Neuron (in vitro differentiated cells): ENCODE measurements around the gene ARID5A.
"Not testable (repeated sequence)": the region's sequence is repeated elsewhere in the genome, so short reads cannot be mapped to it uniquely, and the experiment has no call there.

Experiments
- H2AFZ ChIP-seq: one replicate; pipeline ENCODE4 v1.6.1; 2013; ENCODE audit warnings: low read depth, mild to moderate bottlenecking, inconsistent platforms, low read length, moderate library complexity
- H3K27me3 ChIP-seq: one replicate; pipeline ENCODE4 v1.6.1; 2013; ENCODE audit warnings: low read length; ENCODE audit not compliant: insufficient read depth
- H3K36me3 ChIP-seq: one replicate; pipeline ENCODE4 v1.6.1; 2013; ENCODE audit warnings: low read length; ENCODE audit not compliant: insufficient read depth
- H3K4me1 ChIP-seq: one replicate; pipeline ENCODE4 v1.6.1; 2013; ENCODE audit warnings: low read length; ENCODE audit not compliant: insufficient read depth
- H3K4me3 ChIP-seq: 2 replicates; pipeline ENCODE4 v1.5.1; 2013; ENCODE audit warnings: mild to moderate bottlenecking, low read length, moderate library complexity
- H3K9me3 ChIP-seq: one replicate; pipeline ENCODE4 v1.6.1; 2013; ENCODE audit warnings: low read length

ARID5A gene

DNA sequence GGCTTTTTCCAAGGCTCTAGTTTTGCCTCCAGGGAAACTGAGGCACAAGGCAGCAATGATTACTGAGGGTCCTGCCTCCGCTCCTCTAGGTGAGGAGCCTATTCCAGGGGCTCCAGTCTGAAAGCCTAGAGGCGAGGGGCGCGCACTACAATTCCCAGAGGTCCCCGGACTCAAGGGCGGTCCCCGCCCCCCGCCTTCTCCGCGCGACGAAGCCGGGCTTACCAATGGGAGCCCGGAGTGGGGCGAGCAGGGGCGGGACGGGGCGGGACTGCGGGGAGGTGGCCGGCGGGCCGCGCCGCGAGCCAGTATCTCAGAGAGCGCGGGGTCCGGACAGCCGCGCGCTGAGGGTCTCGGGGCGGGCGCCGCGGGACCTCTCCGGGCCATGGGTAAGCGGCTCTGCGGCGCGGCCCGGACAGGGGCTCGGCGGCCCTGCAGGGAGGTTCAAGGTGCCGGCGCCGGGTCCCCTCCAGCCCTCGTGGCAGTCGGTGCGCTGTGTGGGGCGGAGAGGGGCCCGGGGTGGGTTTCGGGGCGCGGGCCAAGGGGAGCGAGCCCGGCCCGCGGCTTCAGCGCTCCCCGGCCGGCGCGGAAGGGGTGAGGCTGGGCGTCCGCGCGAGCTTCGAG is at the start of gene ARID5A:
TSS of gene ARID5A (plus strand) at position 308 of the 621 bp plus-strand sequence. CDS start at position 383, 75 bp downstream.
- Histone ChIP-seq H3K9me3 (no peaks in the 10 kb centered on the region), H3K4me3 (peak within 1 kb of the TSS; percentile 73), H2AFZ (peak within 1 kb of the TSS; percentile 65), H3K27me3 (peaks cover 15% of the 10 kb centered on the region), H3K36me3 (no peaks in the 10 kb centered on the region), H3K4me1 (peaks cover 19% of the 10 kb centered on the region)

- H3K27me3 ChIP-seq: no peaks in the 10 kb centered on the region
- no peaks in the 10 kb centered on the region for H3K4me1 ChIP-seq
- no peak overlapping the region for H2AFZ ChIP-seq
- H3K36me3 ChIP-seq: no peaks in the 10 kb centered on the region
- H3K4me3 ChIP-seq: no peak overlapping the region
- no peaks in the 10 kb centered on the region for H3K9me3 ChIP-seq
These were observed 47.3 kb upstream of the ARID5A start for GRCh38 chr2:96489261-96489660.

DNA sequence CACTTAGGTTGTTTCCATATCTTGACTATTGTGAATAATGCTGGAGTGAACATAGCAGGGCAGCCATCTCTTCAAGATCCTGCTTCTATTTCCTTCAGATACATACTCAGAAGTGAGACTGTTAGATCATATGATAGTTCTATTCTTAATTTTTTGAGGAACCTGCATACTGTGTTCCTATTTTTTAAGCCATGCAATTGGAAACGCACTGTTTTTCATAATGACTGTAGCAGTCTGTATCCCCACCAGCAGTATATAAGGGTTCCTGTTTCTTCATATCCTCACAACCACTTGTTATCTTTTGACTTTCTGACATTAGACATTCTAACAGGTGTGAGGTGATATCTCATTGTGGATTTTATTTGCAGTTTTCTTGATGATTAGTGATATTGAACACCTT is 46.9 kb upstream of the ARID5A start:
- no peaks in the 10 kb centered on the region for H3K4me1 ChIP-seq
- no peaks in the 10 kb centered on the region for H3K36me3 ChIP-seq
- H3K9me3 ChIP-seq: no peaks in the 10 kb centered on the region
- no peak overlapping the region for H2AFZ ChIP-seq
- no peak overlapping the region for H3K4me3 ChIP-seq
- no peaks in the 10 kb centered on the region for H3K27me3 ChIP-seq

DNA sequence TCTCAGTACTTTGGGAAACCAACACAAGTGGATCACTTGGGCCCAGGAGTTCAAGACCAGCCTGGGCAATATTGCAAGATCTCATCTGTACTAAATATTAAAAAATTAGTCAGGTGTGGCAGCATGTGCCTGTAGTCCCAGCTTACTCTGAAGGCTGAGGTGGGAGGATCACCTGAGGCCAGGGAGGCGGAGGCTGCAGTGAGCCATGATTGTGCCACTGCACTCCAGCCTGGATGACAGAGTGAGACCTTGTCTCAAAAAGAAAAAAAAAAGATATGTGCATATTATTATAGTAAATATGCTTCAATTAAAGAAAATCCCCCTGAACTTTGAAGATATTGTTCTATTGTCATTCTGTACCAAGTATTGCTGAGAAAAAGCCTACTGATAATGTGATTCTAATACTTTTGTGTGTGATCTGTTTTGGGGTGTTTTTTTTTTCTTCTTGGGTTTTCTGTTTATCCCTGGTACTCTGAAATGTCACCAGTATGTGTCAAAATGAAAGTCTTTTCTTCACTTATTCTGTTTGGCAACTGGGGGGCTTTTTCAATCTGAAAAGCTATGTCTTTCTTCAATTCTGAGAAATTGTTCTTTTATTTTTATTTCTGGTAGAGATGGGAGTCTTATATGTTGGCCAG is 44.6 kb upstream of the ARID5A start:
- no peaks in the 10 kb centered on the region for H3K27me3 ChIP-seq
- no peak overlapping the region for H2AFZ ChIP-seq
- peaks cover 2% of the 10 kb centered on the region for H3K9me3 ChIP-seq
- H3K4me1 ChIP-seq: no peaks in the 10 kb centered on the region
- no peaks in the 10 kb centered on the region for H3K36me3 ChIP-seq
- no peak overlapping the region for H3K4me3 ChIP-seq

- Histone ChIP-seq H3K4me3 (no peak overlapping the region), H3K27me3 (no peaks in the 10 kb centered on the region), H3K36me3 (no peaks in the 10 kb centered on the region), H3K4me1 (no peaks in the 10 kb centered on the region), H3K9me3 (peaks cover 2% of the 10 kb centered on the region), H2AFZ (no peak overlapping the region)
These were observed 43.5 kb upstream of the ARID5A start for GRCh38 chr2:96493072-96493471.

GRCh38 chr2:96494188-96494587 is 42.4 kb upstream of the ARID5A start:
- H3K4me3 ChIP-seq: no peak overlapping the region

GRCh38 chr2:96495982-96496629 is 40.4 kb upstream of the ARID5A start:
- Histone ChIP-seq H3K36me3 (no peaks in the 10 kb centered on the region), H3K4me3 (no peak overlapping the region), H3K9me3 (peaks cover 2% of the 10 kb centered on the region), H3K27me3 (no peaks in the 10 kb centered on the region), H2AFZ (no peak overlapping the region), H3K4me1 (no peaks in the 10 kb centered on the region)

More at GRCh38 chr2:96494188-96494587, 42.4 kb upstream of the ARID5A start:
- Histone ChIP-seq H3K27me3 (no peaks in the 10 kb centered on the region), H2AFZ (no peak overlapping the region), H3K4me1 (no peaks in the 10 kb centered on the region), H3K9me3 (peaks cover 2% of the 10 kb centered on the region), H3K36me3 (no peaks in the 10 kb centered on the region)

GRCh38 chr2:96498021-96498431 is 38.5 kb upstream of the ARID5A start:
- Histone ChIP-seq H2AFZ (no peak overlapping the region), H3K4me3 (no peak overlapping the region), H3K27me3 (peaks cover 4% of the 10 kb centered on the region)

DNA sequence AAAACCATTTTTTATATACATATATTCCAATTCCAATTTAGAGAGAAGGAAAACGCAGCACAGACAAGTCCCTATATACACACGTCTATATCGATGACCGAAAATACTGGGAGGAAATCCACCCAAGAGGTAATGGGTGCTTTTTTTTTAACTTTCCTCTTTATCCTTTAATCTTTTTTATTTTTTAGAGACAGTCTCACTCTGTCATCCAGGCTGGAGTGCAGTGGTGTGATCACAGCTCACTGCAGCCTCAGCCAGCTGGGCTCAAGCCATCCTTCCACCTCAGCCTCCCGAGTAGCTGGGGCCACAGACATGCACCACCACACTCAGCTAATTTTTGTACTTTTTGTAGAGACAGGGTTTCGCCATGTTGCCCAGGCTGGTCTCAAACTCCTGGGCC is 37.9 kb upstream of the ARID5A start:
- H2AFZ ChIP-seq, H3K4me1 ChIP-seq, H3K9me3 ChIP-seq, H3K4me3 ChIP-seq, H3K27me3 ChIP-seq, H3K36me3 ChIP-seq: not testable (repeated sequence)

More at GRCh38 chr2:96498021-96498431, 38.5 kb upstream of the ARID5A start:
- Histone ChIP-seq H3K9me3 (peaks cover 2% of the 10 kb centered on the region), H3K4me1 (no peaks in the 10 kb centered on the region), H3K36me3 (no peaks in the 10 kb centered on the region)

GRCh38 chr2:96499061-96499960 is 37.2 kb upstream of the ARID5A start:
- Histone ChIP-seq H3K36me3 (no peaks in the 10 kb centered on the region), H3K9me3 (peaks cover 2% of the 10 kb centered on the region), H3K4me1 (no peaks in the 10 kb centered on the region), H3K4me3 (no peak overlapping the region), H3K27me3 (peaks cover 4% of the 10 kb centered on the region), H2AFZ (no peak overlapping the region)

- Histone ChIP-seq H3K4me1 (no peaks in the 10 kb centered on the region), H3K36me3 (no peaks in the 10 kb centered on the region), H3K4me3 (no peak overlapping the region), H2AFZ (no peak overlapping the region), H3K9me3 (peaks cover 2% of the 10 kb centered on the region), H3K27me3 (peaks cover 4% of the 10 kb centered on the region)
These were observed 36.0 kb upstream of the ARID5A start for GRCh38 chr2:96500385-96501066.

- no peaks in the 10 kb centered on the region for H3K4me1 ChIP-seq
- no peak overlapping the region for H3K4me3 ChIP-seq
- H3K36me3 ChIP-seq: no peaks in the 10 kb centered on the region
- H3K9me3 ChIP-seq: no peaks in the 10 kb centered on the region
- no peak overlapping the region for H2AFZ ChIP-seq
- H3K27me3 ChIP-seq: peaks cover 4% of the 10 kb centered on the region
These were observed 35.1 kb upstream of the ARID5A start for GRCh38 chr2:96501471-96501874.
